Stimulated activated CD4-positive, alpha-beta T cell treated with anti-CD3 and anti-CD28 coated beads, Interleukin-12 subunit alpha, Interleukin-12 subunit beta, amount 100 ng/mL, for 48 hours (primary cell): Measurements from ENCODE around the gene FAM227B.
"Not testable (repeated sequence)": the region's sequence is repeated elsewhere in the genome, so short reads cannot be mapped to it uniquely, and the experiment has no call there.

Experiments
- DNase-seq, 3 donors: peaks; one replicate each; pipeline ENCODE4 v3.0.0-alpha.2; 2020; ENCODE audit warnings: low read depth in 2 of 3, low spot score in 1 of 3

FAM227B gene

GRCh38 chr15:49610157-49610918 lies 10.3 kb downstream of the FAM227B start:
- no peak for DNase-seq

- DNase-seq: no peak
These were observed 14.0 kb downstream of the FAM227B start for GRCh38 chr15:49606594-49606993.

DNA sequence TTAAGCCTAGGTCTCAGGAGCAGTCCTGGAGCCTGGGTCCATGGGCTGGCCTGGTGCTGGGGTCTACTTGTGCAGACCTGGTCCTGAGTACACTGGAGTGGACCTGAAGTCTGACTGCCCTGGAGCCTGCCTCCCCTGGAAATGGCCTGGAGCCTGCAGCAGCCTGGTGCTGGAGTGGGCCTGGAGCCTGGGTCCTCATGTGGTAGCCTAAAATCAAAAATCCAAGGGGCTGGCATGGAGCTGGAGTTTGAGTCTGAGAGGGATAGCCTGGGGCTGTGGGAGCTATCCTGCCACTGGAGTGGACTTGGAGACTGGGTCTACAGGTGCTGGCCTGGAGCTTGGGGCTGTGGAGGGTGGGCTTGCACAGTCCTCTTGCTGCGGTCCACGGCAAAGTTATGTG lies 15.0 kb downstream of the FAM227B start:
- no peak for DNase-seq

GRCh38 chr15:49604625-49605409 lies 15.8 kb downstream of the FAM227B start:
- DNase-seq: no peak

DNA sequence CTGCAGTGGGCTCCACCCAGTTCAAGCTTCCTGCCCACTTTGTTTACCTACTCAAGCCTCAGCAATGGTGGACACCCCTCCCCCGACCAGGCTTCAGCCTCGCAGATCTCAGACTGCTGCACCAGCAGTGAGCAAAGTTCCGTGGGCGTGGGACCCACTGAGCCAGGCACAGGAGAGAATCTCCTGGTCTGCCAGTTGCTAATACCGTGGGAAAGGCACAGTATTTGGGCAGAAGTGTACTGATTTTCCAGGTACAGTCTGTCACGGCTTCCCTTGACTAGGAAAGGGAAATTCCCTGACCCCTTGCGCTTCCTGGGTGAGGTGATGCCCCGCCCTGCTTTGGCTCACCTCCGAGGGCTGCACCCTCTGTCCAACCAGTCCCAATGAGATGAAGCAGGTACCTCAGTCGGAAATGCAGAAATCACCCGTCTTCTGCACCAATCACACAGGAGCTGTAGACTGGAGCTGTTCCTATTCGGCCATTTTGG lies 27.7 kb downstream of the FAM227B start:
- not testable (repeated sequence) for DNase-seq

- no peak for DNase-seq
These were observed 31.6 kb downstream of the FAM227B start for GRCh38 chr15:49589030-49589429.

DNA sequence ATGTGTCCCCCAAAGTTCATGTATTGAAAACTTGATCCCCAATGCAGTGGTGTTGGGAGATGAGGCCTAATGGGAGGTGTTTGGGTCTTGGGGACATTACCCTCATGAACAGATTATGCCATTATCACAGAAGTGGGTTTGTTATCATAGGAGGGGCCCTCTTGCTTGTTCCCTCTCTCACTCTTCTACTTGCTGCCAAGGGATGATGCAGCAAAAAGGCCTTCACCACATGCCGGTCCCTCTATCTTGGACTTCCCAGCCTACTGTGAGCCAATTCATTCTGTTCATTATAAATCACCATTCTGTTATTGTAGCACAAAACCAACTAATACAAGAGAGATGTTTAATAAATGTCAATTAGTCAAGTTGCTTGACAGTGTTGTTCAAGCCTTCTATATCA lies 47.2 kb downstream of the FAM227B start:
- DNase-seq: no peak

DNA sequence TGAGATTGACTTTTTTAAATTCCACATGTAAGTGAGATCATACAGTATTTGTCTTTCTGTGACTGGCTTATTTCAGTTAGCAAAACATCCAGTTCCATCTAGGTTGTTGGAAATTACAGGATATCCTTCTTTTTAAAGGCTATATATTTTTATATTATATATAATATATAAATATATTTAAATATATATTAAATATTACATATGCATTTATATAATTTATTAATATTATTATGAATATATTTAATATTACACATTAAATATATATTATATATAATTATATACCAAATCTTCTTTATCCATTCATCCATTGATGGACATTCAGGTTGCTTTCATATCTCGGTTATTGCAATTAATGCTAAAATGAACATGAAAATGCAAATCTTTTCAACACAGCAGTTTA lies 49.9 kb downstream of the FAM227B start:
- no peak for DNase-seq

DNA sequence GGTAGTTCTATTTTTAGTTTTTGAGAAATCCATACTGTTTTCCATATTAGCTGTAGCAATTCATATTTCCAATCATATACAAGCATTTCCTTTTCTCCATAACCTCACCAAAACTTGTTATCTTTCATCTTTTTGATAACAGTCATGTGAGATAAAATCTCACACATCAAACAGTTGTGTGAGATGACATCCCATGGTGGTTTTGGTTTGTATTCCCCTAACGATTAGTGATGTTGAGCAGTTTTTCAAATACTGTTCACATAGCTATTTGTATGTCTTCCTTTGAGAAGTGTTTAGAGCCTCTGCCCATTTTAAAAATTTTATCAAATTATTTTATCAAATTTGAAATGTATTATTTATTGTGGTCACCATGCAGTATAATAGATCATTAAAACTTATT lies 50.4 kb downstream of the FAM227B start:
- DNase-seq: no peak

GRCh38 chr15:49560045-49560444 lies 60.6 kb downstream of the FAM227B start:
- no peak for DNase-seq

- no peak for DNase-seq
These were observed 61.7 kb downstream of the FAM227B start for GRCh38 chr15:49558929-49559328.

GRCh38 chr15:49556437-49556836 lies 64.2 kb downstream of the FAM227B start:
- DNase-seq: no peak

DNA sequence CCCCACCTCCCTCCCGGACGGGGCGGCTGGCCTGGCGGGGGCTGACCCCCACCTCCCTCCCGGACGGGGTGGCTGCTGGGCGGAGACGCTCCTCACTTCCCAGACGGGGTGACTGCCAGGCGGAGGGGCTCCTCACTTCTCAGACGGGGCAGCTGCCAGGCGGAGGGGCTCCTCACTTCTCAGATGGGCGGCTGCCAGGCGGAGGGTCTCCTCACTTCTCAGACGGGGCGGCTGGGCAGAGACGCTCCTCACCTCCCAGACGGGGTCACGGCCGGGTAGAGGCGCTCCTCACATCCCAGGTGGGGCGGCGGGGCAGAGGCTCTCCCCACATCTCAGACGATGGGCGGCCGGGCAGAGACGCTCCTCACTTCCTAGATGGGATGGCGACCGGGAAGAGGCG lies 70.3 kb downstream of the FAM227B start:
- not testable (repeated sequence) for DNase-seq

- DNase-seq: no peak
These were observed 82.1 kb downstream of the FAM227B start for GRCh38 chr15:49538520-49538919.

- no peak for DNase-seq
These were observed 90.5 kb downstream of the FAM227B start for GRCh38 chr15:49530092-49530491.

DNA sequence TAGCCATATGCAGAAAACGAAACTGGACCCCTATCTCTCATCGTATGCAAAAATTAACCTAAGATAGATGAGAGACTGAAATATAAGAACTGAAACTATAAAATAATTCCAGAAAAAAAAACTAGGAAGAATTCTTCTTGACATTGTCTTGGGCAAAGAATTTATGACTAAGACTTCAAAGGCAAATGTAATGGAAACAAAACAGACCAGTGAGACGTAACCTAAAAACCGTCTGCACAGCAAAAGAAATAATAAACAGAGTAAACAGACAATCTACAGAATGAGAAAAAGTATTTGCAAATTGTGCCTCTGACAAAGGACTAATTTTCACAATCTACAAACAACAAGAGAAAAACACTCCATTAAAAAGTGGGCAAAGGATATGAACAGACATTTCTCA lies 92.3 kb downstream of the FAM227B start:
- DNase-seq: no peak

DNA sequence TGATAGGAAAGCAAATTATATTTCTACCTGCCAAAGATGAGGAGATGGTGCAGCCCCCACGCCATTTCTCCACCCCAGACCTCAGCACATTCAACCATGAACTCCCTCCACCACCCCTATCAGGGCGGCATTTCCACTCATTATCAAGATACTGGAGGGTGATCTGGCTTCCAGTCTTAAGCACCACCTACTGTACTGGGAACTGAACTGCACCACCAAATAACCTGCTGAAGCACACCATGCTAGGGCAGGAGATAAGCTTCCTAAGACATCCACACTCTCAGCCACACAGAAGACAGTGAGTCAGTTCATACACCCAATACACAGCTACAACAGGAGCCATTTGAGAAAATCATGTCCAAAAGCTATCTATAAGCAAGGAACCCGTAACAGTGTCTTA lies 98.8 kb downstream of the FAM227B start:
- DNase-seq: no peak

DNA sequence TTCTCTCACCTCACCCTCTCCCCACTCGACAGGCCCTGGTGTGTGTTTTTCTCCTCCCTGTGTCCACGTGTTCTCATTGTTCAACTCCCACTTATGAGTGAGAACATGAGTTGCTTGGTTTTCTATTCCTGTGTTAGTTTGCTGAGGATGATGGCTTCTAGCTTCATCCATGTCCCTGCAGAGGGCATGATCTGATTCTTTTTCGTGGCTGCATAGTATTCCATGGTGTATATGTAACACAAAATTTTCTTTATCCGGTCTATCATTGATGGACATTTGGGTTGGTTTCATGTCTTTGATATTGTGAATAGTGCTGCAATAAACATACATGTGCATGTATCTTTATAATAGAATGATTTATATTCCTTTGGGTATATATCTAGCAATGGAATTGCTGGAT lies 107.9 kb downstream of the FAM227B start:
- not testable (repeated sequence) for DNase-seq

- DNase-seq: no peak
These were observed 113.4 kb downstream of the FAM227B start for GRCh38 chr15:49507261-49507660.

DNA sequence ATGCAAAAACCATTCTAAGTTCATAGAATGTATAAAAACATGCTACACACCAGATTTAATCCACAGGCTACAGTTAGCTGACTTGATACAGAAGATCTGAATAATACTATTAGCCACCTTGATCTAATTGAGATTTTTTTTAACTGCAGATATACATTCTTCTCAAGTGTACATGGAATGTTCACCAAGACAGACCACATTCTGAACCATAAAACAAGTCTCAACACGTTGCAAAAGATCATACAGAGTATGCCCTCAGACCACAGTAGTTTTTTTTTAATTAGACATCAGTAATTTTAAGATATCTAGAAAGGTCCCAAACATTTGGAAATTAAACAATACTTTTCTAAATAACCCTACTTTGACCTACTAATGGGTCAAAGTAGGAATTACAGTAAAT lies 114.3 kb downstream of the FAM227B start:
- DNase-seq: no peak

DNA sequence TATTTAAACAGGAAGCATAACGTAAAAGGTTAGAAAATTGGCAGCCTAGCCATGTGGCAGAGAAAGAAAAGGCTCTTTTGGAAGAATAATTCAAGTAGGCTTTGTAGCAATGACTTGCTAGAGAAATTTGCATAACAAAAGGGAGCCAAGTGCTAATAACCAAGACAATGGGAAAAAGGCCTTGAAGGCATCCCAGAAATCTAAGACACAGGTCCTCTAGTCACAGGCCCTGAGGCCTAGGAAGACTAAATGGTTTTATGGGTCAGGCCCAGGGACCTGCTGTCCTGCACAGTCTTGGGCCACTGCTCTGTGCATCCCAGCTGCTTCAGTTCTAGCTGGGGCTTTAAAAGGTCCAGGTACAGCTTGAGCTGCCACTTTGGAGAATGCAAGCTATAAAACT lies 119.0 kb downstream of the FAM227B start:
- DNase-seq: no peak

DNA sequence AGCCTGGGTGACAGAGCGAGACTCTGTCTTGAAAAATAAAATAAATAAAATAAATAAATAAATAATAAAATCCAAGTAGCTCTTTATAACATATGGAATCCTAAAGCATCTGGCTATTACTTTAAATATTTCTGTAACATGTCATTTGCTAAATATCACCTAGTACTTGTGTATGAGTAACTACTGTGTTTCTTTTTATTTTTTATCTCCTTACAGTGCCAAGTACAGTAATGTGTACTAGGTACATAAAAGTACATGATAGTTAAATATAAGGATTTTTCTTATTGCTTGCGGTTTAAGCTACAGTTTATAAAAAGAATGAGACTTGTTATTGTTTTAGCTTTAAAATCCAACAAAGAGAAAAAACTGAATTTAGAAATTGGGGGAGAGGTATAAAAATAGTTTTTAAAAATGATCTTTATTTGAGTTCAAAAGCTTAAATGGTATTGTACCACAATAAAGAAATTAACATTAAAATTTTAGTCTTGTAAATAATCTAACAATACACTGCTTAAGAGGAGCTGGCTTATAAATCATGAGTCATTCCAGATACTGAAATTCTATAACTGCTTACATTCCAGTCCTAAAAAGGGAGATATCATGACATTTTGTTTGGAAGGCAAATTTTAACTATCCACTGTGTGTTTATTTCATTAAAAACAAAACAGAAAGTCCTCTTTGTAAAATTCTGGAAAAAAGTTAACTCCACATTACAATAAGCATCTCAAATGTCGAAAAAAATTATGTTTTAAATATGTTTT lies 124.4 kb downstream of the FAM227B start:
- DNase-seq: no peak
